Lower leg skin (tissue), 3 donors: Measurements from ENCODE around the gene MTARC1.

ENCODE experiments used
- CTCF ChIP-seq, 3 donors: fragments of 450-650 bp; IDR thresholded peaks; one replicate each; pipeline ENCODE4 v1.5.1; 2016; ENCODE audit warnings: antibody characterized with exemption in 3 of 3, mild to moderate bottlenecking in 3 of 3, moderate library complexity in 2 of 3
- POLR2A ChIP-seq, 2 donors: fragments of 450-650 bp; IDR thresholded peaks; one replicate each; pipeline ENCODE4 v1.6.1; 2016 to 2017; ENCODE audit warnings: antibody characterized with exemption in 2 of 2, mild to moderate bottlenecking in 1 of 2, moderate library complexity in 1 of 2

- TF ChIP-seq CTCF (IDR thresholded peaks at IDR 0.05) (no peak), POLR2A (IDR thresholded peaks at IDR 0.05) (no peak)
Observed at GRCh38 chr1:220796530-220796929, 9.8 kb downstream of the MTARC1 start.
